ENCODE measurements around the gene DNAJB2.
A peak's percentile ranks its signal among the peaks of the same experiment; 100 is the strongest.

The DNAJB2 gene

DNA sequence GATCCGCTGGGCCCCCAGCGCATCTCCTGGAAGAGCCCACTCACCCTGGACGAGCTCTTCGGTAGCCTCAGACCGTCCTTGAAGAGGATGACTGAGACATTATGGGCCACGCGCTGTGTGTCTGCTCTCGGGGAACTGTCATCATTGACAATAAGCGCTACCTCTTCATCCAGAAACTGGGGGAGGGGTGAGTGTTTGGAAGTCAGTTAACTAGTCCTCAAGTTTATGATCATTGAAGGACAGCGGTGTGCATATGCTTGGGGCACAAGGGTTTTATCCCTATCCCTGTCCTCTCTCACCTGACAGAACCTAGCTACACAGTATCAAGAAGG lies 33.3 kb upstream of the DNAJB2 start:
- H3K27ac ChIP-seq = peak overlapping the region; percentile 88
- TF ChIP-seq, protein P1, sequence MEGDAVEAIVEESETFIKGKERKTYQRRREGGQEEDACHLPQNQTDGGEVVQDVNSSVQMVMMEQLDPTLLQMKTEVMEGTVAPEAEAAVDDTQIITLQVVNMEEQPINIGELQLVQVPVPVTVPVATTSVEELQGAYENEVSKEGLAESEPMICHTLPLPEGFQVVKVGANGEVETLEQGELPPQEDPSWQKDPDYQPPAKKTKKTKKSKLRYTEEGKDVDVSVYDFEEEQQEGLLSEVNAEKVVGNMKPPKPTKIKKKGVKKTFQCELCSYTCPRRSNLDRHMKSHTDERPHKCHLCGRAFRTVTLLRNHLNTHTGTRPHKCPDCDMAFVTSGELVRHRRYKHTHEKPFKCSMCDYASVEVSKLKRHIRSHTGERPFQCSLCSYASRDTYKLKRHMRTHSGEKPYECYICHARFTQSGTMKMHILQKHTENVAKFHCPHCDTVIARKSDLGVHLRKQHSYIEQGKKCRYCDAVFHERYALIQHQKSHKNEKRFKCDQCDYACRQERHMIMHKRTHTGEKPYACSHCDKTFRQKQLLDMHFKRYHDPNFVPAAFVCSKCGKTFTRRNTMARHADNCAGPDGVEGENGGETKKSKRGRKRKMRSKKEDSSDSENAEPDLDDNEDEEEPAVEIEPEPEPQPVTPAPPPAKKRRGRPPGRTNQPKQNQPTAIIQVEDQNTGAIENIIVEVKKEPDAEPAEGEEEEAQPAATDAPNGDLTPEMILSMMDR (IDR thresholded peaks at IDR 0.05) = no peak
- TF ChIP-seq ZFX (IDR thresholded peaks at IDR 0.05; ENCODE audit: borderline replicate concordance) = no peak

DNA sequence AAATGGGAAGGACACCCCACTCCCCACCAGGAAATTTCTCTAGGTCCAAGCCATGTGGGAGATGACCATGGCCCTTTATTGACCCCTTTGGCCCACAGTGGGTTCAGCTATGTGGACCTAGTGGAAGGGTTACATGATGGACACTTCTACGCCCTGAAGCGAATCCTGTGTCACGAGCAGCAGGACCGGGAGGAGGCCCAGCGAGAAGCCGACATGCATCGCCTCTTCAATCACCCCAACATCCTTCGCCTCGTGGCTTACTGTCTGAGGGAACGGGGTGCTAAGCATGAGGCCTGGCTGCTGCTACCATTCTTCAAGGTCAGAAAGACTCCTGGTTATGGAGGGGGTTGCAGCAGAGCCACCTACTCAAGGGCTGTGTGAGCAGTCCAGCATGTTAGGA lies 32.6 kb upstream of the DNAJB2 start:
- peak overlapping the region; percentile 88 for H3K27ac ChIP-seq
- TF ChIP-seq, protein P1 (IDR thresholded peaks at IDR 0.05) = no peak
- TF ChIP-seq ZFX (IDR thresholded peaks at IDR 0.05; ENCODE audit: borderline replicate concordance) = no peak

DNA sequence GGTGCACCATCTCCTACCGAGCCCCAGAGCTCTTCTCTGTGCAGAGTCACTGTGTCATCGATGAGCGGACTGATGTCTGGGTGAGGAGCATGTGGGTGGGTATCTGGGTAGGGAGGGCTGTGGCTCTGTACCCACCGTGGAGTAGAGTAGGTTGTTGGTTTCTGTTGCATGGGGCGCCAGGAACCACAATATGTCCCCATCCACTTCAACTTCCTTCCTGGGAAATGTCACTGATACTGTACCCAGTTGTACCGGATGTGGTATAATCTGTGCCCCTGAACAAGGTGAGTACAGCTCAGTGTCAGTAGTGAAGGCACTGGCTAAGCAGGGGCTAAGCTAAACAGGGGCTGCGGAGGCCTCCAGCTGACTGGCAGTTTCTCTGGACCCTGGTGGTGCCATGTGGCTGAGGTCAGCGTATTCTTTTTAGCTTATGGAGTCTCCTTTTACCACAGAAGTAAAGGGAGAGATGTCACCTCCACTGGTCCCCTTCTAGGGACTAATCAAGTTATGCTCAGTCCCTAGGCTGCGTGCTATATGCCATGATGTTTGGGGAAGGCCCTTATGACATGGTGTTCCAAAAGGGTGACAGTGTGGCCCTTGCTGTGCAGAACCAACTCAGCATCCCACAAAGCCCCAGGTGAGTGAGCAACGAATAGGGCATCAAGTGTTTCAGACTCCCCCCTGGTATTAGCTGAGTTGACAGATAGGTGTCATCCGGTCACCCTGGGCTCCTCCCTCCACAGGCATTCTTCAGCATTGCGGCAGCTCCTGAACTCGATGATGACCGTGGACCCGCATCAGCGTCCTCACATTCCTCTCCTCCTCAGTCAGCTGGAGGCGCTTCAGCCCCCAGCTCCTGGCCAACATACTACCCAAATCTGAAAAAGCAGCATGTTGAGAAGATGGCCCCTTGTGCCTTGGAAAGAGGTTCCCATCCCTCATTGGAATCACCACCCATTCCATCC lies 31.2 kb upstream of the DNAJB2 start:
- peak overlapping the region; percentile 97 for H3K27ac ChIP-seq
- TF ChIP-seq, protein P1 (IDR thresholded peaks at IDR 0.05) = no peak
- TF ChIP-seq ZFX (IDR thresholded peaks at IDR 0.05; ENCODE audit: borderline replicate concordance) = no peak

DNA sequence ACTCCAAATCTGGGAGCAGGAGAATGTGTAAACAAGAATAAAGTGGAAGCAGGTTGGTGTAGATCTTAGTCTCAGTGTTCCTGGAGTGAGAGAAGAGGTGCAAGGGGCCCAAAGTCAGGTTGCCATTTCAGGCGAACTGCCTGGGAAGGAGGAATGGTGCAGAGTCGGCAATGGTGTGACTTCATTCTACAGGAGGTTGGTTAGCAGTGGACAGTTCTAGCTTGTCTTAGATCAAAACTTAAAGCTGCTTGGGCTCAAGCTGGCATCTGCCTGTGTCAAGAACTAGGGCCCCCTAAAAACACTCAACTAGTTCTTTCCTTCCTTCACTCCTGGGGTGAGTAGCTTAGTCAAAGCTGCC lies 30.3 kb upstream of the DNAJB2 start:
- TF ChIP-seq, protein P1 (IDR thresholded peaks at IDR 0.05) = no peak
- no peak for TF ChIP-seq ZFX (IDR thresholded peaks at IDR 0.05; ENCODE audit: borderline replicate concordance)
- H3K27ac ChIP-seq = peak overlapping the region; percentile 97

DNA sequence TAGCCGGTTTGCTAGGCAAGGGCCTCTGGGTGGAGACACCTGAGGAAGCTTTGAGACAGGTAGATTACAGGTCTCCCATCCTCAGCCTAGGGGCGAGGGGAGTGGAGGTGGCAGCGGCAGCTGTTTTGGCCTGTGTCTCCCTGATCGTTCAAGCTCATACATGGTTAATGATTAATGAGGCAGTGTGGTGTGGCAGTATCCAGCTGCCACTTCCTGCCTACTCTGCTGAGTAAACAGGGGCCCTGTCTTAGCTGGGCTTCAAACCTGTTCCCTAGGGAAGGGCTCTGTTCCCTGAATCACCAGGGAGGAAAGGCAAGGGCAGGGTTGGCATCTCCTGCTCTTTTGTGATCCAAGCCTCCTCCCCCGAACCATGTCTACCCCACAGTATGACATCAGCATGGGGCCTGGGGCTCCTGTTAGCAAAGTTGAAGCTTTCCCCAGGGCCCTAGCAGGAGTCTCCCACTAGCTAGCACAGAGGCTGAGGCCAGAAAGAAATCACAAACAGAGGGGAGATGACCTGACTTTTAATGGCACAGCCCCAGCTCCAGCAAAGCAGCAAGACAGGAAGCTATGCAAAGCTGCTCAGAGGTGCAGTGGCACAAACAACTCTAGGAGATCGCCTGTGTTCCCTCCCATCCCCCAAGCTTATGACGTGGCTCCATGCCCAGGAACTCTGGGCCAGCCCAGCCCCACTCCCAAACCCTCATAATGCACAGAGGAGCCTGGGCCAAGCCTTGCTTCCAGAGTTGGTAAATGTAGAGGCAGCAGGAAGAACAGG lies 29.8 kb upstream of the DNAJB2 start:
- peak overlapping the region; percentile 97 for H3K27ac ChIP-seq
- TF ChIP-seq, protein P1 (IDR thresholded peaks at IDR 0.05) = no peak
- TF ChIP-seq ZFX (IDR thresholded peaks at IDR 0.05; ENCODE audit: borderline replicate concordance) = no peak

DNA sequence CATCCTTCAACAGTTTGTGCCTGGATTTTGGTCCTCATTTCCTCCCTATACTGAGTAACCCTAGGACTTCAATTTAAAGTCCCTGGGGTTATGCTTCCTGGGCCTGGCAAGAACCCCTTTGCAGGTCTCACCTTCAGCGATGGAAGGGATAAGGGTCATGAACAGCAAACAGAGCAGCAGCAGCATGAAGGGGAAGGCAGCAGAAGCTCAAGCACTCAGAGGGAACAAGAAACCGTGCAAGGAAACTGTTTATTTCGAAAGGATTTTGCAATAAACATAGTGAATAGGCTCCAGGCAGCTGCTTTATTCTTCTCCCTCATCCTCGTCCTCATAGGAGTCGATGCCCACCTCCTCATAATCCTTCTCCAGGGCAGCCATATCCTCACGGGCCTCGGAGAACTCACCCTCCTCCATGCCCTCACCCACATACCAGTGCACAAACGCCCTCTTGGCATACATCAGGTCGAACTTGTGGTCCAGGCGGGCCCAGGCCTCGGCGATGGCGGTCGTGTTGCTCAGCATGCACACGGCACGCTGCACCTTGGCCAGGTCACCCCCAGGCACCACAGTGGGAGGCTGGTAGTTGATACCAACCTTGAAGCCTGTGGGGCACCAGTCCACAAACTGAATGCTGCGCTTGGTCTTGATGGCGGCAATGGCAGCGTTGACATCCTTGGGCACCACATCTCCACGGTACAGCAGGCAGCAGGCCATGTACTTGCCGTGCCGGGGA lies 29.0 kb upstream of the DNAJB2 start:
- peak overlapping the region; percentile 97 for H3K27ac ChIP-seq
- TF ChIP-seq, protein P1 (IDR thresholded peaks at IDR 0.05) = no peak
- no peak for TF ChIP-seq ZFX (IDR thresholded peaks at IDR 0.05; ENCODE audit: borderline replicate concordance)
